ENCODE data around the gene MANEA. TPM values are rescaled to one million over a fixed set of nuclear protein-coding genes. Genes with fewer than 3 reads are reported as not detected.
A peak's percentile ranks its signal among the peaks of the same experiment; 100 is the strongest.

MANEA gene
- total and polyA plus RNA-seq, 2 of the 13 experiments (the other 11 are each of a cell fraction or from before 2014, with no cell fraction given): 10.0 to 10.9 TPM

- TF ChIP-seq ZNF597 (CRISPR knock-in tag; IDR thresholded peaks at IDR 0.05) (no peak), LBX2 (CRISPR knock-in tag; IDR thresholded peaks at IDR 0.05; ENCODE audit: borderline replicate concordance) (no peak), FOXM1 (CRISPR knock-in tag; IDR thresholded peaks at IDR 0.05) (no peak), CBX5 (CRISPR knock-in tag; IDR thresholded peaks at IDR 0.05; ENCODE audit: borderline replicate concordance) (0 out of 2 replicates have a peak, but pooled peaks have one; percentile 31), ZFP36L1 (CRISPR knock-in tag; IDR thresholded peaks at IDR 0.05) (no peak), KDM5B (CRISPR knock-in tag; IDR thresholded peaks at IDR 0.05; ENCODE audit: borderline replicate concordance) (peak; percentile 84; the same call in 1 of the 2 replicates), ZNF143 (CRISPR knock-in tag; IDR thresholded peaks at IDR 0.05) (peak; percentile 31; the same call in 1 of the 2 replicates), ZFP82 (CRISPR knock-in tag; IDR thresholded peaks at IDR 0.05; ENCODE audit: borderline replicate concordance) (no peak), ZNF737 (CRISPR knock-in tag; IDR thresholded peaks at IDR 0.05; ENCODE audit: borderline replicate concordance) (no peak), FLYWCH1 (CRISPR knock-in tag; IDR thresholded peaks at IDR 0.05) (no peak), ZBTB40 (IDR thresholded peaks at IDR 0.05) (no peak), ZBTB40 (CRISPR knock-in tag; IDR thresholded peaks at IDR 0.05) (peak; percentile 35)
Observed at GRCh38 chr6:95577304-95578105, at the start of gene MANEA (continued).

Measured in HepG2 (cell line).